Left forelimb (tissue), 1 donor: ENCODE results near the gene MB.

Experiments used
- DNase-seq: peaks from one replicate; pipeline ENCODE4 v3.0.0-alpha.2; 2018; ENCODE audit warnings: low spot score

The MB gene

GRCh38 chr22:35615156-35615555 lies 2.0 kb downstream of the MB start:
- no peak for DNase-seq

DNA sequence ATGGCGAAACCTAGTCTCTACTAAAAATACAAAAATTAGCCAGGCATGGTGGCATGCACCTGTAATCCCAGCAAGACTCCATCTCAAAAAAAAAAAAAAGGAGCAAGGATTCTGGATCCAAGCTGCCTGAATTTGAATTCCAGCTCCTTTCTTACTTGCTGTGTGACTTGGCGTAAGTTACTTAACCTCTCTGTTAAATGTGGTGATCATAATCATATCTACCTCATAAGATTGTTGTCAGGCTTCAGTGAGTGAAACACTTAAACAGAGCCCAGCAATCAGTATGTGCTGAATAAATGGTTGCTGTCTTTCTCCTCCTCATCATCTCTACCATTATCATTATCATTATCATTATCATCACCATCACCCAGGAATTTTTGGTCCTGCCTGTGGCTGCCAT lies 2.7 kb downstream of the MB start:
- no peak for DNase-seq

DNA sequence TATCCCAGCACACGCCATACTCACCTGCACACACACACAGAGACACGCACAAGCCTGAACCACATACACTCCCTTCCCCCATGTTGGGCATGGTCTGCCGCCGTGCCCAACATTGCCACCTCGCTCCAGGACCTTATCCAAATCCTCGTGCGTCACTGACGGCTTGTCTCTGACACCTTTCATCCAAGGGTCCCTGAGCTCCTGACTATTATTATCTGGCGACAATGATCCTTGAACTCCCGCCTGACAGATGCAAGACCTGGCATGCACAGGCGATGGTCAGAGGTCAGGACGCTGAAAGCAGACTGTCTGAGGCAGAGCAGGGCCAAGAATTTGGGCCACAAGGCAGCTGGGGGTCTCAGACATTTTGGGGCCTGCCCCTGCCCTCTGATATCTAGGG lies 4.2 kb downstream of the MB start:
- no peak for DNase-seq

DNA sequence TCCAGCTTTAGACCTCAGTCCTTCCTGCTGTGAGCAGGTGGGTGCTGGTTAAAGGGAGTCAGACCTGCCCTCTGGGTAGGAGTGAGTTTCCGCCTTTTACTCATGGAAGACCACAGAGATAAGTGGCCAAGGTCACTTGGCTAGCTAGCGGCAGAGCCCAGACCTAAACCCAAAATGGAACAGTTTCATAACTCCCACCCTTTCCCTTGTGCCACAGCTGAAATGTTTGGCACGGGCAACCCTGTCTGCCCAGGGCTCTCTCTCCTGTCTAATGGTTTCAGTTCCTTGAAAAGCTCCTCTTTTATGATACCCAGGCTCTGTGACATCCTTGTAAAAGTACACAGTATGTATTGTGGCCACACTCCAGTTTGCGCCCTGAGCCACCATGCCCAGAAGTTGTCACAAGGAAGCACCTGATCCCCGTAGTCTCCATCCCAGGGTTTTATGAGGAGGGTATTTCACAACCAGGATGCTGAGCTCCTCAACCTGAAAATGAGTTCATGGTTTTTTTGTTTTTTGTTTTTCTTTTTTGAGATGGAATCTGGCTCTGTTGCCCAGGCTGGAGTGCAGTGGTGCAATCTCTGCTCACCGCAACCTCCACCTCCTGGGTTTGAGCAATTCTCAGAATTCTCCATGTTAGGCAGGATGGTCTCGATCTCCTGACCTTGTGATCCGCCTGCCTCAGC lies 5.1 kb downstream of the MB start:
- DNase-seq: no peak

GRCh38 chr22:35611200-35611890 lies 5.8 kb downstream of the MB start:
- no peak for DNase-seq

DNA sequence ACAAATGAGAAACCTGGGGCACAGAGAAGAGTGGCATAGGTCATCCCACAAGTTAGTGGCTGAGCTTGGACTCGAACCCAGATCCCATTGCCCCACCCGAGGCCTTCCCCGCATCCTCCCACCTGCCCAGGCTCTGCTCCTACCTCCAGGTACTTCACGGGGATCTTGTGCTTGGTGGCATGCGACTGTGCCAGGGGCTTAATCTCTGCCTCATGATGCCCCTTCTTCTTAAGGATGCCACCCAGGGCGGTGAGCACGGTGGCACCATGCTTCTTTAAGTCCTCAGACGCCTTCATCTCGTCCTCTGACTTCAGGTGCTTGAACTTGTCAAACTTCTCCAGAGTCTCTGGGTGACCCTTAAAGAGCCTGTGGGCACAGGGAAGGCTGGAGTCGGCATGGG lies 6.4 kb downstream of the MB start:
- DNase-seq: no peak

GRCh38 chr22:35609761-35610160 lies 7.4 kb downstream of the MB start:
- DNase-seq: no peak

DNA sequence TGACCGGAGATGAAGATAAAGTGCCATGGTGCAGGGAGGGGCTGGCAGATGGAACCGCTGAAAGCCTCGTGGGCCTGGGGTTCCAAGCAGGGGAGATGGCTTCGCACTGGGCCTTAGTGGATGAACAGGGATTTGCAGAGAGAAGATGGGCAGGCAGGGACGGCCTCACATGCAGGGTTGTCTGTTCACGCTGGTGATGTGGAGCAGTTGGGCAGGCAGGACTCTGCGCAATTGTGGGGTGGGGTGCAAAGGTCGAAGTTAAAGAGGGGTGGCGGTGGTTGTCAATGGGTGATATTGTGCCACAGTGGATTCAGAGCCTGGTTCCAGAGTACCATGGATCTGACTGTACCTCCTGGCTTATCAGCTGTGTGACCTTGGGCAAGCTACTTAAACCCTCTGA lies 7.9 kb downstream of the MB start:
- DNase-seq: no peak

DNA sequence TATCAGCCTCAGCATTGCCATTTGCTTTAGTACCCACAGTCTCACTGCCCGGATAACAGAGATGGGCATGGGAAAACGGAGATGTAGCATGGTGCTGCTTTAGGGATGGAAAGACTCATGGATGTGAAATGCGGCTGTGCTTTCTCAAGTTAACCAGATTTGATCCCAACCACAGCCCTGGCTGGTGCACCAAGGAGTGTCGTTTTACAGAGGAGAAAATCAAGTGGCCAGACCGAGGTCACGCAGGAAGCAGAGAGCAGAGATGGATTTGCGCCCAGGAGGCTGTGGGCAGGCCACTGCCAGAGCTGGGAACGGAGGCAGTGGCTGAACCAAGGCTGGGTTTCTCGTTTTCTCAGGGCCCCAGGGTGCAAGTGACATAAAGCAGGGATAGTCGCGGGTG lies 9.0 kb downstream of the MB start:
- no peak for DNase-seq

GRCh38 chr22:35606916-35607315 lies 10.2 kb downstream of the MB start:
- DNase-seq: no peak

GRCh38 chr22:35605851-35606481 lies 11.2 kb downstream of the MB start:
- DNase-seq: no peak

GRCh38 chr22:35605369-35605680 lies 11.8 kb downstream of the MB start:
- DNase-seq: no peak

DNA sequence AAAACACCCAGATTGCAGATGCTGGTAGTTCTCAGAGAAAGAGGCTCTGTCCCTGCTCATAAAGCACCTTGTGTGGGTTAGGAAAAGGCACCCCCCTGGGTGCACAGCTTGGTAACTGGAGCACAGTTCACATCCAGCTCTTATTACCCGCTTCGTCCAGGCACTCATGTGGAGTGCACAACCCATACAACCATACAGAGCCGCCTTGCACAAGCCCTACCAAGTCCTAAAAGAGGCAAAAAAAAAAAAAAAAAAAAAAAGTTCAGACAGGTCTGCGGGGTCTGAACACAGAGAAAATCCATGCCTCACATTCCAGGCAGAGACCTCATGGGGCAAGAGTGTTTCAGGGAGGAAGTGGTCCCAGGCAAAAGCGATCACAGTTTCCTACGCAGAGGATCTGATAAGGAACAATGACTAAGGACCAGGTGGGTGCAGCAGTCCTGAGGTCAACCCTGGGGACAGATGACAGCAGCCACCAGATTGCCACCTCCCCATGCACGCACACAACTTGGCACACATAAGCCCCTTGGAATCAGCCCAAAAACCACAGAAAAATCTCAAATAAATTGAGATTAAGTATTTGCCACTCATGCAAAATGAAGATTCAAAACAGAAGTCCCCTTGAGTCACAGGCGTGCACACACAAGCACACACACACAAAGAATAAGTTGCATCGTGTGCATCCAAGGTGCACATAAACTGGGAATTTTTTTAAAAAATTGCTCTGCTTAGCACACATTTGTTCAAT lies 12.3 kb downstream of the MB start:
- DNase-seq: no peak

DNA sequence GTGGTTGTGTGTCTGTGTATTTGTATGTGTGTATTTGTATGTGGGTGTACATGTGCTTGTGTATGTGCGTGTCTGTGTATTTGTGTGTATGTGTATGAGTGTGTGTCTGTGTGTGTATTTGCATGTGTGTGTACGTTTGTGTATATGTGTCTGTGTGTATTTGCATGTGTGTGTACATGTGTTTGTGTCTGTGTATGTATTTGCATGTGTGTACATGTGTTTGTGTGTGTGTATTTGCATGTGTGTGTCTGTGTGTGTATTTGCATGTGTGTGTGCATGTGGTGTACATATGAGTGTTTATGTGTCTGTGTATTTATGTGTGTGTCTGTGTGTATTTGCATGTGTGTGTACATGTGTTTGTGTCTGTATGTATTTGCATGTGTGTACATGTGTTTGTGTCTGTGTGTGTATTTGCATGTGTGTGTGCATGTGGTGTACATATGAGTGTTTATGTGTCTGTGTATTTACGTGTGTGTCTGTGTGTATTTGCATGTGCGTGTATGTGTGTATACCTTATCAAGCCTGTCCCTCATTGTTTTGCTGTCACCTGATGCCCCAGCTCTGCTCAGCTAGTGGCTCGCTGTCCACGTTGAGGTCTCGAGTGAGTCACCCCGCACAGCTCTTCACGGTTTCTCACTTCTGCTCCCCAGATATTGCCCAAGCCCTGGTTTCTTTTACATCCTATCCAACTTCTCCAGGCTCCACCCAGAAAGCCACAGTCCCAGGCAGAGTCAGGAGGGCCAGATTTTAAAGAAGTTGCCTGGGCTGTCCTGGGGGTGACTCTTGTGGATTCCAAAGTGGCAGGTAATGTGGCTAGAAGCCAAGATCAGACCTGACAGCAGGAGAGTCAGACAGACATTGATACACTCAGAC lies 15.2 kb downstream of the MB start:
- DNase-seq: no peak

DNA sequence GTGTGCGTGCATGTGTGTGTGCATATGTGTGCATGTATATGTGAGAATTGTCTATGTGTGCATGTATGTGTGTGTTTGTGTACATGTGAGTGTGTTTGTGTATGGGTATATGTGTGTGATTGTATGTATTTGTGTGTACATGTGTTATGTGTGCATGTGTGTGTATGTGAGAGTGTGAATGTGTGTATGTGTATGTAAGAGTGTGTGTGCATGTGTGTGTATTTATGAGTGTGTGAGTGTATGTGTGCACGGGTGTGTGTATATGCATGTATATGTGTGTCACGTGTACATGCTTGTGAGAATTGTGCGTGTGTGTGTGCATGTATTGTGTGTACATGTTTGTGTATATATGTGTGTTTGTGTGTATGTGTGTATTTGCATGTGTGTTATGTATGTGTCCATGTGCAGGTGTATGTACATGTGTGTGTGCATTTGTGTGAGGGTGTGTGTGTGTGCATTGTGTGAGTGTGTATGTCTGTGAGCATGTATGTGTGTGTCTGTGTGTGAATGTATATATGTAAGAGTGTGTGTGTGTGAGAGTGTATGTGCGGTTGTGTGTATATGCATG lies 16.0 kb downstream of the MB start:
- no peak for DNase-seq

- DNase-seq: no peak
These were observed 16.7 kb downstream of the MB start for GRCh38 chr22:35600476-35600875.

GRCh38 chr22:35599364-35599763 lies 17.8 kb downstream of the MB start:
- no peak for DNase-seq

DNA sequence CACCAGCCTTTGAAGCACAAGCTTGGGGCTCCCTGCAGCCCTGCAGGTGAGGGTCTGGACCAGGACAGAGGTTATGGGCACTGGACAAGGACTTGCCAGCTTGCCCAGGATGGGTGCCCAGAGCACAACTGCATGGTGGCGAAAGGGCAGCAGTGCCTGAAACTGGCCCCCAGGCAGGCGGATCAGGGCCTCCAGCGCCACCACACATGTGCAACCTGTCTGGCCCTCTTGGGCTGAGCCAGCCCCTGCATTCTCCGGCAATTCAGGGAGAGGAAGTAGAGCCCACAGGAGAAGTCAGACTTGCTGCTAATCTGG lies 18.8 kb downstream of the MB start:
- no peak for DNase-seq

DNA sequence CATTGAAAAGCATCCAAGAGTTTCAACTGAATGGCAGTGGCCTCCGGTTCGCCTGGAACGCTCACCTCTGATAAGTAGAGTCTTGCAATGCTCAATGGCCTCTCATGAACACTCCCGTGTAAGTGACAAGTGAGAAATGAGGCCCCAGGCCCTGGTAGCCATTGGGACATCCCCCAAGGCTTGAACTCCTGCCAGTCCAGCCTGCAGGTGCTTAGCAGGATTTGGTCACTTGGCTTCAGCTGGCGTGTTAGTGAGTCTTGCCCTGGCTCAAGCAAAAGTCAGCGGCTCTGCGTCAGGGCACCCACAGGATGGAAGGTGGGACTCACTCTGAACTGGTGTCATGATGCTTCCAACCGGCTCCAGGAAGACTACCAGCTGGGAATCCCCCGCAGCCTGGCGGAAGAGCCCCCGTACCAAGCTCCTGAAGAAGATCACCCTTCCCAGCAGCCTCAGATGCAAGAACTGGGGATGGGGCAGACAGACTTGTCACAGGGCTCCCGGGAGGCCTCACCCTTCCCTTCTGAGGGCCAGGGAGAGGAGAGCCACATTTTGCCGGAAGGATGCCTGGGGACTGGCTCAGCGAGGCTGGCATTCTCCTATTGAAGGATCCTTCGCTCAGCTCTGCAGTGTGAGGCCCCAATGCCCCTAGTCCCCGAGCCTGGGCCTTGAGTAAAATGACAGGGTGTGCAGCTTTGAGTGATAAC lies 19.3 kb downstream of the MB start:
- DNase-seq: no peak

DNA sequence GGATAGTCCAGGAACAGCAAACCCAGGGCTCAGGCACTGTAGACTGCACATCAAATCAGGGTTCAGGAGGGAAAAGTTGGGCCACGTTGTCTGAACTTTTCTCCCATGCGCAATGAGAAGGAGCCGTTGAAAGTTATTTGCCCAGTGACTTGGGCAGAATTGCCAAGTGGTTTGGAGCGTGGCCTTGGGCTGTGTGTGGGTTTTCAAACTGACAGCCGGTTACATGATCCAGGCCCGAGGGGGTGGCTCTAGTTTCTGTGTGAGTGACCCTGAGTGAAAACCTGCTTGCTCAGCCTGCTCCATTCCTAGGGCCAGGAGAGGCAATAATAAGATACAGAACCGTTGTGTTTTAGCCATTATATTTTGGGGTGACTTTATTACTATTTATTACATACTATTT lies 20.3 kb downstream of the MB start:
- DNase-seq: no peak

GRCh38 chr22:35594686-35595085 lies 22.4 kb downstream of the MB start:
- no peak for DNase-seq
